DMS53 treated with DMSO at 0.1 percent for 48 hours (cell line): Measurements from ENCODE around the gene ERG.

Experiments
- DNase-seq: peaks from one replicate; lab custom pipeline; 2025; ENCODE audit not compliant: unreplicated experiment; lab: John Stamatoyannopoulos, UW

ERG gene

DNA sequence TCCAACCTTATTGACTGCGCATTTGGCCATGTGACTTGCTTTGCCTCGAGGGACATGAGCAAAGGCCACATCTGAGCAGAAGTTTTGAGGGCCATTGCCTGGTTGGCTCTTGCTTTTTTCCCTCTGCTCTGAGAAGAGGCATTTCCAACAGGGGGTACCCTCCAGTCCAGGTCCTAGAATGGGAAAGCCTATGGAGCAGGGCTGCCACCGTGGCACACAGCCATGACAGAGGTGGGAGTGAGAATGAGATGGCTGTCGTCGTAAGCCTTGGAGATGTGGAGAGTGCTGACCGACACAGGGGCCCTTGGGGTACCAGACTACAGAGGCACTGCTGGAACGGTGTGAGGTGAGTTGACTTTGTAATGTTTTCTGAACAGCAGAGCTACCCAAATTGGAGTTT, 138.4 kb downstream of the ERG start:
- no peak for DNase-seq

GRCh38 chr21:38359090-38359489, 139.2 kb downstream of the ERG start:
- no peak for DNase-seq

DNA sequence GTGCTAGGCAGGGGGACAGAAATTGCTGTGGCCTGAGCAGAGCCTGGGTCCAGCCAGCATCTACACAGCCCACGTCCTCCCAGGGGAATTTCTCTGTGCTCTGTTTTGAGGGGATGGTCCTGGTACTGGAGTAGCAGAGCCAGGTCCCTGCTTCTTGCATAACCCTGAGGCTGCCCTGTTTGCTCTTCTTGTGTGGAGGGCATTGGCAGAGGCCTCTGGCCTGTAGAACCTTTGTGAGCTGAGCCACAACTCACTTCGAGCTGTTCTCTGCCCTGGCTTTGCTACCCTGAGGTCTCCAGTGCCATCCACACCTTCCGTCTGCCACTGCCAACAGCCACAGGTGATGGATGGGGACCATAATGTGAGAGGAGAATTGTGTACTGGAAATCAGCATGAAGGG, 139.6 kb downstream of the ERG start:
- no peak for DNase-seq

- no peak for DNase-seq
Measured at GRCh38 chr21:38358098-38358497, 140.2 kb downstream of the ERG start.

- no peak for DNase-seq
Measured at GRCh38 chr21:38356883-38357625, 141.2 kb downstream of the ERG start.

GRCh38 chr21:38355992-38356781, 142.1 kb downstream of the ERG start:
- peak; percentile 14 for DNase-seq

- no peak for DNase-seq
Measured at GRCh38 chr21:38355353-38355752, 142.9 kb downstream of the ERG start.

GRCh38 chr21:38354746-38355145, 143.5 kb downstream of the ERG start:
- DNase-seq, result no peak

- no peak for DNase-seq
Measured at GRCh38 chr21:38354231-38354630, 144.0 kb downstream of the ERG start.

DNA sequence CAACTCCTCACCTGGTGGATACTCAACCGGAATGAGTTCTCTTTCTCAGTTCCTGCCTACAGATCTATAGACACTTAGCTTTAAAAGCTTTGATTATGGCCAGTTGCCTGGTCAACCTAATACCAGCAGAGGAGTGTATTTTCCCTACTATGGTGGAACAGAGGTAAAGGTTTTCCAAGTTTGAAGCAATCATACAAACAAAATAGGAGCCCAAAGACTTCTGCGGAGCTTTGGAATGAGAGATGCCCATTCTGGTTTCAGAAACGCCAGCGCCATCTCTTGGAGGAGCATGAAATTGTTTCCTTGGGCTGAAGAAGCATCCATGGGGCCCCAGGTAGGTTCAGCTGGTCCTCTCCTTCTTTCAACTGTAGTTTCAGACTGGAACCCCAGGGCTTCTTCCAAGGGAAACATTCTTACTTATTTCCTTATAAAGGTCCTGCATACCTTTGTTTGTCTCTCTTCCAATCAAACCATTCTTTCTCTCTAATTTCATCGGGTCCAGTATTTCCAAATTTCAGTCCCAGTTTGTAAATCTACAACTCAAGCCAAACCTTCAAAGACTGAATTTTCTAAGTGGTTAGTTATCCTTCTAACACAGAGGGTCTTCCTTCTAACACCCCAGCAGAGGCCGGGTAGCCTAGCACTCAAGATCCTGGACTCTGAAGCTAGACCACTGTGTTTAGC, 145.6 kb downstream of the ERG start:
- no peak for DNase-seq

- DNase-seq, result no peak
Measured at GRCh38 chr21:38351961-38352521, 146.2 kb downstream of the ERG start.

DNA sequence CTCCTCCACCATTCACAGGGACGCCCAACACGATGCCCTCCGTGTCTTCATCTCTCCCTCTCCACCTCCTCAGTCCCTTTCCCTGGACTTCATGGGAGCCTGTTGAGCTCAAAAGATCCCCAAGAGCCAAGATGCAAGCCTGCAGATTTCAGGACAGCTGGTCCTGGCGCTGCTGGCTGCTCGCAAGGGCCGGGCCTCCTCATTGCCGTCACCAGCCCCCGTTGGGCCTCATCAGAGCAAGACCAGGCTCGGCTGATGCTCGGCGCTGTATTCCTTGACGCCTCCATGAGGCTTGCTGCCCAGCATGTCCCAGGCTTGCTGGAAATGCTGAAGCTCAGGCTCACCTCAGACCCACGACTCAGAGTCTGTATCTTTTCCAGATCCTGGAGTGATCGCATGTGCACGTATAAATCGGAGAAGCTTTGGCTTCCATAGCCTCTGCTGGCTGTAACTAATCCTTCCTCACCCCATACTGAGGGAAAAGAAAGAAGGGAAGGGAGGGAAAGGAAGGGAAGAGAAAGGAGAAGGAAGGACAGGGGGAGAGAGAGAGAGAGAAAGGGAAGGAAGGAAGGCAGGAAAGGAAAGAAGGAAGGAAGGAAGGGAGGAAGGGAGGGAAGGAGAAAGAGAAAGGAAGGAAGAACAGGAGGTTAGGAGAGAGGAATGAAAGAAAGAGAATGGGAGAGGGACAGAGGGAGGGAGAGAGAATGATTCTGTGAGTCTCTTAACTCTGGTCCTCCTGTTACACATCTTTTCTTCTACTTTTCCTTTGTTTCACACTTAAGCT, 146.9 kb downstream of the ERG start:
- no peak for DNase-seq

GRCh38 chr21:38350684-38351083, 147.6 kb downstream of the ERG start:
- no peak for DNase-seq

- DNase-seq, result no peak
Measured at GRCh38 chr21:38349977-38350376, 148.3 kb downstream of the ERG start.

DNA sequence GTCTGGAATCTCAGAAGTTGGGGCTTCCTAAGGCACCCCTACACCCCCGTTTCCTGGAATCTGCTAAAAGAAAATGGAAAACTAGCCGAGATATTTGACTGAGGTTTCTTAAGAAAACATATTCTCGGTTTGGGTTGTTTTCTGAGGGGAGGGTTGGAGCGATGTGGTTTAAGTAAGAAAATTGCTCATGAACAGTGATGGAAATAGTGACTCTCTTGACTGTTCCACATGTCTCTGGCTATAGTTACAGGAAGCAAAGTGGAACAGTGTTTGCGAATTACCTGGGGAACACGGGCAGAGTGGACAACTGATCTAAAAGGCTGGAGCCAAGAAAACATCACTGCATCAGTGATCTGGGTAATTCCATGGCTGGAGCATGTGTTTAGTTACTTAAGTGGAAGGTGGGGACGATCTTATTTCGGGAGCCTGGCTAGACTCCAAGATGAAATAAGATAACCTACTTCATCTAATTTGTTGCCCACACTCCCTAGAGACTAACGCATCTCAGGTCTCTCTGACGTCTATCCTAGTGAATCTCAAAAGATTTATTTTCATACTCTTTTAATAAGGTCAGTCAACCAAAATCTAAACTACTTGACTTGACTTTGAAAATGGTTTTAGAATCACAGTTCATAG, 149.0 kb downstream of the ERG start:
- DNase-seq, result no peak

DNA sequence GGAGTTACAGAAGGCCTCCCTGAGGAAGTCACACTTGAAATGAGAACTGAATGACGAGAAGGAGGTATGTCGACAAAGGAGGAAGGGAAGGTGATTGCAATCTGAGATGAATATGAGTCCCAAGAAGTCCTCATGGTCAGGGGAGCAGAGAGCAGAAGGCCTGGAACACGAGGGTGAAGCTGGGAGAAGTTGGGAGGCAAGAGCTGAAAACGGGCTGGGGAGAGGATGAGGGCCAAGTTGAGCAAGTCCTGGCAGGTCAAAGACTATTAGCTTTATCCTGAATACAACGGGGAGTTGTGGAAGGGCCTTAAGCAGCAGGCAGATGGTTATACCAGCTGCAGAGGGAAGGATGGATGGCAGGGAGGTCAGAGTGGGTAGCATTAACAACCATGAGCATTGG, 152.0 kb downstream of the ERG start:
- no peak for DNase-seq

DNA sequence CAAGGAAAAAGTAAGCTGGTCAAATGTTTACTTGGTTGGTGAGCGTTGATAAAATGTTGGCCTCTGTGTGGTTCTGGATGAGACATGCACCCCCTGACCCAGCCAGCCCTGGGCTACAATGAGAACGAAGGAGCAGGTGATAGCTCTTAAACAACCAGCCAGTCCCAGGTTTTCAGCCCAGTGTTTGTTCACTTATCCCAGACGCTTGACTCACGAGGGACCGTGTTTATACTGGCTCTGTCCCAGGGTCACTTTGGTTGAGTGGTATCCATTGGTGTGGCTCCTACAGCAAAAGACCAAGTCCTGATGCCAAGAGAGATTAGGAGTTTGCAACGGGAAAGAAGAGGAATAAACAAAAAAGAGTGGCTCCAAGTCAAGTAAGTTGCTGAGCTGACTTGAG, 154.6 kb downstream of the ERG start:
- no peak for DNase-seq

GRCh38 chr21:38342739-38343138, 155.5 kb downstream of the ERG start:
- no peak for DNase-seq

DNA sequence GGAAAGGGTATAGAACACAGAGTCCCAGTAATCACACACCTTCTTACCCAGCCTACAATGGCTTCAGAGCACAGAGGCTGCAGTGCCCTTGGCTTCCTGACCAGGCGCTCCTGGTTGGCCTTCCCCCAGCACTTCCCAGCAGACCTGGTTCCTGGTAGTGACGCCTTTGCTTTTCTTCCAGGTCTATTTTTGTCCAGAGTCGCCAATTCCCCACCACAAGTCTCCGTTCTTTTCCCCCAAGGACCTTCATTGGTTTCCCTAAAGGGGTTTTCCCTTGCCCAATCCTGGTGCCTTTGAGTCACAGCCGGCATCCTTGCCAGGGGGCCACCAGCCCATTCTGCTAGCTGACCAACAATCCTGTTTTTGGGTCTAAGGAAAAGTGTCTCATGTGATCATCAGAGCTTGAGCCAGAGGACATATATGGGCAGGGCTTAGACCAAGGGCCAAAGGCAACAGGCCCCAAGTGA, 156.7 kb downstream of the ERG start:
- no peak for DNase-seq

GRCh38 chr21:38340131-38340530, 158.1 kb downstream of the ERG start:
- DNase-seq, result no peak
